ENCODE results near the gene GAS7.

The GAS7 gene

DNA sequence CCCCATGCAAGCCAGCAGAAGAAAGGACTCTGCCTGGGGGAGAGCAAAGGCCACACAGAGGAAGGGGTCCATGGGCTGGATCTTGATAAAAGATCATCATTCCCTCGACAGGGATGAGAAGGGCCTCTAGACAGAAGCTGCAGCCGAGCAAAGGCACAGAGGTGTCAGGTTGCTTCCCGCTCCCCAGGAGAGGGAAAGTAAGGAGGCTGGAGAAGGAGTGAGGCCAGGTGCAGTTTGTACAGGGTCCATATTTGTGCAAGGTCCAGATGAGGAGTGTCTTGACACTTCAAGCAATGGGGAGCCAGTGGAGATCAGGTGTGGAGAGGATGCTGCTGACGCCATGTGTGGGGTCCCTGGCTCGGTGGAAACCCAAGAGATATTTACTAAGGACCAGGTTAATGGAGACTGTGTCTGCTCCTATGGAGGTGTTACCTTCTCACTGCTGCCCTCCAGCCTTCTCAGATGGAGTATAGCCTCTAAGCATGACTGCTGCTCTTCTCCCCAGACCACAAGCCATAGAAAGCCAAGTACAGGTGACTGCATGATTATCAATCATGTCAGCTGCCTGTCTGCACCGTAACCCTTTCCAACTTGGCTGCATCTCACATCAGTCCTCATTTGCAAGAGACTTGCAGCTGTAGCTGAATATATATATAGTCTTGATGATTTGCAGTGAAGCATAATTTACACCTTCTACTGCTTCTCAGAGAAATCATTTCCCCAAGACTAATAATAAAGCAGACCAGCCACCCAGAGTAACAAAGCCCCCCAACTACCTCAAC lies 21.1 kb downstream of the GAS7 start:
- in situ Hi-C loops (cut with MboI; ENCODE audit: low pct_unique_long_range_greater_than_20kb, low sequenced_read_pairs, unreplicated experiment): no loop called here
- DNase-seq (ENCODE audit: low spot score): no peak
- TF ChIP-seq, protein P1, sequence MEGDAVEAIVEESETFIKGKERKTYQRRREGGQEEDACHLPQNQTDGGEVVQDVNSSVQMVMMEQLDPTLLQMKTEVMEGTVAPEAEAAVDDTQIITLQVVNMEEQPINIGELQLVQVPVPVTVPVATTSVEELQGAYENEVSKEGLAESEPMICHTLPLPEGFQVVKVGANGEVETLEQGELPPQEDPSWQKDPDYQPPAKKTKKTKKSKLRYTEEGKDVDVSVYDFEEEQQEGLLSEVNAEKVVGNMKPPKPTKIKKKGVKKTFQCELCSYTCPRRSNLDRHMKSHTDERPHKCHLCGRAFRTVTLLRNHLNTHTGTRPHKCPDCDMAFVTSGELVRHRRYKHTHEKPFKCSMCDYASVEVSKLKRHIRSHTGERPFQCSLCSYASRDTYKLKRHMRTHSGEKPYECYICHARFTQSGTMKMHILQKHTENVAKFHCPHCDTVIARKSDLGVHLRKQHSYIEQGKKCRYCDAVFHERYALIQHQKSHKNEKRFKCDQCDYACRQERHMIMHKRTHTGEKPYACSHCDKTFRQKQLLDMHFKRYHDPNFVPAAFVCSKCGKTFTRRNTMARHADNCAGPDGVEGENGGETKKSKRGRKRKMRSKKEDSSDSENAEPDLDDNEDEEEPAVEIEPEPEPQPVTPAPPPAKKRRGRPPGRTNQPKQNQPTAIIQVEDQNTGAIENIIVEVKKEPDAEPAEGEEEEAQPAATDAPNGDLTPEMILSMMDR (IDR thresholded peaks at IDR 0.05; ENCODE audit: extremely low read depth, insufficient read depth, missing control alignments): no peak

- TF ChIP-seq, protein P1 (IDR thresholded peaks at IDR 0.05; ENCODE audit: extremely low read depth, insufficient read depth, missing control alignments): no peak
- no peak for DNase-seq (ENCODE audit: low spot score)
- in situ Hi-C loops (cut with MboI; ENCODE audit: low pct_unique_long_range_greater_than_20kb, low sequenced_read_pairs, unreplicated experiment): no loop called here
Observed at GRCh38 chr17:10173913-10174312, 24.5 kb downstream of the GAS7 start.

- in situ Hi-C loops (cut with MboI; ENCODE audit: low pct_unique_long_range_greater_than_20kb, low sequenced_read_pairs, unreplicated experiment): no loop called here
- TF ChIP-seq, protein P1 (IDR thresholded peaks at IDR 0.05; ENCODE audit: extremely low read depth, insufficient read depth, missing control alignments): no peak
- no peak for DNase-seq (ENCODE audit: low spot score)
Observed at GRCh38 chr17:10172778-10173177, 25.6 kb downstream of the GAS7 start.

- no peak for DNase-seq (ENCODE audit: low spot score)
- in situ Hi-C loops (cut with MboI; ENCODE audit: low pct_unique_long_range_greater_than_20kb, low sequenced_read_pairs, unreplicated experiment): no loop called here
- TF ChIP-seq, protein P1 (IDR thresholded peaks at IDR 0.05; ENCODE audit: extremely low read depth, insufficient read depth, missing control alignments): no peak
Observed at GRCh38 chr17:10172241-10172741, 26.1 kb downstream of the GAS7 start.

GRCh38 chr17:10171581-10171981 lies 26.8 kb downstream of the GAS7 start:
- in situ Hi-C loops (cut with MboI; ENCODE audit: low pct_unique_long_range_greater_than_20kb, low sequenced_read_pairs, unreplicated experiment): no loop called here
- TF ChIP-seq, protein P1 (IDR thresholded peaks at IDR 0.05; ENCODE audit: extremely low read depth, insufficient read depth, missing control alignments): no peak

DNA sequence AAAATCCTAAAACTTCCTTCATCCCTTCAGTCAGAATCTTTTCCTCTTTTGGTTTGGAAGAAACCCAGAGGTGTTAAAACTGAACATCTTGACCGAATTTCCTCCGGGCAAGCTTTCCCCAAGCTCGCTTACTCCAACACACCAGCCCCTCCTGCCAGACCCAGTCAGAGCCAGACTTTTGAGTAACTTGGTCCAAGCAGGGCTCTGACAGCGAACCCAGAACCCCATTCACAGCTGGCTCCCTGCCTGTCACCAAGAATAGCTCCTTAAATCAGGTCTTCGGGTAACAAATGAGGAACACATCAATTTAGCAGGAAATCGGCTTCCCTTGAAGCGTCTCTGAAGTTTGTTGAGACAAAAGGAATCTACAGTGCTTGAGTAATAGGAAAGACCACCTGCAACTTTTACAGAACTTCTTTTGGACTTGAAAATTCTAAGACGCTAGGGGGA lies 27.3 kb downstream of the GAS7 start:
- TF ChIP-seq, protein P1 (IDR thresholded peaks at IDR 0.05; ENCODE audit: extremely low read depth, insufficient read depth, missing control alignments): no peak
- in situ Hi-C loops (cut with MboI; ENCODE audit: low pct_unique_long_range_greater_than_20kb, low sequenced_read_pairs, unreplicated experiment): no loop called here
- no peak for DNase-seq (ENCODE audit: low spot score)

More at GRCh38 chr17:10171581-10171981, 26.8 kb downstream of the GAS7 start:
- no peak for DNase-seq (ENCODE audit: low spot score)

Measured in GM13977 (cell line).